ENCODE measurements around the gene CALML5.

CALML5 gene

DNA sequence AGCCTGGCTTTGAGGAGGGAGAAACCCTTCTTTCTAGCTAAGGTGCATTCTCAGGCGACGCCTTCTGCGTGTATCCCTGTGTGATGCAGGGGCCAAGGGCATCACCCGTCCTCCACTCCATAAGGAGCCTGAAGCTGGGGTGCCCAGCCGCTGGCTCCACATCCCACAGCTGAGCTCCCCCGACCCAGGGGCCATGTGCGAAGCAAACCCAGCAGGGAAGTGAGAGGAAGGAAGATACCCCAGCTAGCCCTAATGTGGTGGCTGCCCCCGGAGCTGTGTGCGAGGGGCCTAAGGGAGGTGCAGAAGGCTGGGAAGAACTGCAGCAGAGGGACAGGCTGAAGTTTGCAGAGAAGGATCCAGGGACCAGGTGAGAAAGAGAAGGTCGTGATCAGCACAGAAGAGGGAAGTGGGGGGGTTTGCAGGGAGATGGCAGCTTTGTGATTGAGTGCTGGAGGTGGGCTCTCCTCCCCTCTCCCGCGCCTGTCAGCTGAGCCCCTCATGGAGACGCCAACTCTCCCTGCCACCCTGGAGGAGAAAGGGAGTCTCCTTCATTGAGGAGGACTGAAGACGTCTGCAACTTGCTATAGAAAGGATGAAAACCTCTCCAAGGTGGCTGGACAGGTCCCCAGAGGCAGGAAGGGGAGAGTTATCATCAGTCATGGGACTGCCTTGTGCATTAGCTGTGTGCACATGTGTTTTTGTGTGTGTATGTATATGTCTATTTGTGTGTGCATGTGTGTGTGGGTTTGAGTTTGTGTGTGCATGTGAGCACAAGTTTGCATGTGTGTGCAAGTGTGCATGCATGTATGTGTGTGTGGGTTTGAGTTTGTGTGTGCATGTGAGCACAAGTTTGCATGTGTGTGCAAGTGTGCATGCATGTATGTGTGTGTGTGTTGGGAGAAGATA, 3.5 kb upstream of the CALML5 start:
- DNase-seq (ENCODE audit: low read depth, low spot score), result no peak
- in situ Hi-C loops (cut with HindIII; ENCODE audit: low sequenced_read_pairs), result no loop called here
- no peak overlapping the region for H3K4me3 ChIP-seq (ENCODE audit: low read depth, low read length)
- TF ChIP-seq, protein P1, sequence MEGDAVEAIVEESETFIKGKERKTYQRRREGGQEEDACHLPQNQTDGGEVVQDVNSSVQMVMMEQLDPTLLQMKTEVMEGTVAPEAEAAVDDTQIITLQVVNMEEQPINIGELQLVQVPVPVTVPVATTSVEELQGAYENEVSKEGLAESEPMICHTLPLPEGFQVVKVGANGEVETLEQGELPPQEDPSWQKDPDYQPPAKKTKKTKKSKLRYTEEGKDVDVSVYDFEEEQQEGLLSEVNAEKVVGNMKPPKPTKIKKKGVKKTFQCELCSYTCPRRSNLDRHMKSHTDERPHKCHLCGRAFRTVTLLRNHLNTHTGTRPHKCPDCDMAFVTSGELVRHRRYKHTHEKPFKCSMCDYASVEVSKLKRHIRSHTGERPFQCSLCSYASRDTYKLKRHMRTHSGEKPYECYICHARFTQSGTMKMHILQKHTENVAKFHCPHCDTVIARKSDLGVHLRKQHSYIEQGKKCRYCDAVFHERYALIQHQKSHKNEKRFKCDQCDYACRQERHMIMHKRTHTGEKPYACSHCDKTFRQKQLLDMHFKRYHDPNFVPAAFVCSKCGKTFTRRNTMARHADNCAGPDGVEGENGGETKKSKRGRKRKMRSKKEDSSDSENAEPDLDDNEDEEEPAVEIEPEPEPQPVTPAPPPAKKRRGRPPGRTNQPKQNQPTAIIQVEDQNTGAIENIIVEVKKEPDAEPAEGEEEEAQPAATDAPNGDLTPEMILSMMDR (IDR thresholded peaks at IDR 0.05; ENCODE audit: low read depth, low read length), result no peak

DNA sequence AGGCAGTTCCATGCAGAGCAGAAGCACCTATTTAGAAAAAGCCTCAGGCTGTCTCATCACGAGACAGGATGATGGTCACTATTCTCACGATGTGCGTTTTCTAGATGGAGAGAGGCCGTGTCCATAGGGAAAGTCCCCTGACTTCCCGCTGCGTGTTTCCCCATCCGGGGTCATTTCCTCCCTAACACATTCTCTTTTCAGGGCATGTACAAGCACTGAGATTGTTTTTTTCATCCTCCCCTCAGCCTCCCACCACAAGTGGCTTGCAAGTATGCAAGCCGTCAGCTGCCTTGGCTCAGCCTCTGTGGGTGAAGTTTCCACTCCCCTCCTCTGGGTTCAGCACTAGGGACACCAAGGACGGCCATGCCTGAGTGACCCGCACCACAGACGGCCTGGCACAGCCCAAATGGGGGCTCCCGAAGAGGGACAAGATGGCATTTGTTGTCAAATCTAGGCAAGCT, 2.7 kb upstream of the CALML5 start:
- in situ Hi-C loops (cut with HindIII; ENCODE audit: low sequenced_read_pairs), result no loop called here

DNA sequence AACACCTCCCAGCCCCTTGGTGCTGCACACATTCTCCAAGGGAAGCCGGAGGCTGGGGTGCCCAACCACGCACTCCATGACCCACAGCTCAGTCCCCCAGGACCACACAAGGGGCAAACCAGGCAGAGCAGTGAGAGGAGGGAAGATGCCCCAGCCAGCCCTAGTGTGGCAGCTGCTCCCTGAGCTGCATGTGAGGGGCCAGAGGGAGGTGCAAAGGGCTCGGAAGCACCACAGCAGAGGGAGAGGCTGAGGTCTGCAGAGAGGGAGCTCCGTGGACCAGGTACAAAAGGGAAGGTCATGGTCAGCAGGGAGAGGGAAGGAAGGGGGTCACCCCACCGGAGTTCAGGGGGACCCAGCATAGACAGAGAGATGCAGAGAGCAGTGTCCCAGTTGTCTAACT, 1.5 kb upstream of the CALML5 start:
- TF ChIP-seq, protein P1 (IDR thresholded peaks at IDR 0.05; ENCODE audit: low read depth, low read length), result no peak
- H3K4me3 ChIP-seq (ENCODE audit: low read depth, low read length), result no peak overlapping the region
- in situ Hi-C loops (cut with HindIII; ENCODE audit: low sequenced_read_pairs), result no loop called here
- no peak for DNase-seq (ENCODE audit: low read depth, low spot score)

More for the DNA sequence above, 2.7 kb upstream of the CALML5 start:
- DNase-seq (ENCODE audit: low read depth, low spot score), result no peak
- no peak overlapping the region for H3K4me3 ChIP-seq (ENCODE audit: low read depth, low read length)
- TF ChIP-seq, protein P1 (IDR thresholded peaks at IDR 0.05; ENCODE audit: low read depth, low read length), result no peak

DNA sequence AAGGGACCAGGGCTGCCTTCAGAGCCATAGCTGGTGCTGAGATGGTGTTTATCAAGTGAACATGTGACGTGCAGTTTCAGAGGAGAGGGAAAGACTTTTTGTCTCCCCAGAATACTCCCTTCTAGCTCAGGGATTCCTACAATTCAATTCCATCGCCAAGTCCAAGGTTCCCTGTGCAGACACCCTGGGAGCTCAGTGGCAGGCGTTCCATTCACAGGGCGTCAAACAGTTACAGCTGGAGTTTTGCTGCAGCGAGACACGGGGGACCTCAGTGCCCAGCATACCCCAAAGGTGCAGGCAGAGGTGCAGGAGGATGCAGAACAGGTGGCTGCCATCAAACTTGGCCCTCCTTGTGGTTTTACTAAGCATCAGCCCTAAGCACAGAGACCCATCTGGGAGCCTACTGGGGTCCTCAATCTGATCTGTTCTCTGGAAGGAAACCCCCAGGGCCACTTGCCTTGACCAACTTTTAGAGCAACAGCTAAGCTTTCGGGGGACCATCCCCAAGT, 846 bp upstream of the CALML5 start:
- TF ChIP-seq, protein P1 (IDR thresholded peaks at IDR 0.05; ENCODE audit: low read depth, low read length), result no peak
- no peak overlapping the region for H3K4me3 ChIP-seq (ENCODE audit: low read depth, low read length)
- in situ Hi-C loops (cut with HindIII; ENCODE audit: low sequenced_read_pairs), result no loop called here
- DNase-seq (ENCODE audit: low read depth, low spot score), result no peak

DNA sequence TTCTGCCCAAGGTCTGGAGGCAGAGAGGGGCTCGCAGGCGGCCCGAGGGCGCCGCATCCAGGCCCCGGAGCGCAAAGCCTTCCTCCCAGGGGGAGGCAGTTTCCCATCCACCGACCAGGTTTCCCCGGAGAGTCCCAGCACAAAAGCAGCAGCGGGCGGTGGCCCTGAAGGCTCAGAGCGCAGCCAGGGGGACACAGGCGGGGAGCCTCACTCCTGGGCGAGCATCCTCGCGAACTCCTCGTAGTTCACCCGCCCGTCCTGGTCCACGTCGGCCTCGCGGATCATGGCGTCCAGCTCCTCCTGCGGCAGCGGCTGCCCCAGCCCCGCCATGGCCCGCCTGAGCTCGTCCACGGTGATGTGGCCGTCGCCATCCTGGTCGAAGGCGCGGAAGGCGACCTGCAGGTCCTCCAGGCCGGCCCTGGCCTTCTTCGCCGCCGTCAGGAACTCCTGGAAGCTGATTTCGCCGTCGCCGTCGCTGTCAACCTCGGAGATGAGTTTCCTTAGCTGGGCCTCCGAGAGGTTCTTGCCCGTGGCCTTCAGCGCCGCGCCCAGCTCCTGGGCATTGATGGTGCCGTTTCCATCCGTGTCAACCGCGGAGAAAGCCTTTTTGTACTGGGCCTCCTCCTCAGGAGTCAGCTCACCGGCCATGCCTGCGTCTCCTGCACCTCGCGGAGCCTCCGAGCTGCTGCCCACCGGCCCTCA, 428 bp downstream of the CALML5 start:
- TF ChIP-seq, protein P1 (IDR thresholded peaks at IDR 0.05; ENCODE audit: low read depth, low read length), result no peak
- no peak overlapping the region for H3K4me3 ChIP-seq (ENCODE audit: low read depth, low read length)
- no peak for DNase-seq (ENCODE audit: low read depth, low spot score)
- in situ Hi-C loops (cut with HindIII; ENCODE audit: low sequenced_read_pairs), result no loop called here

DNA sequence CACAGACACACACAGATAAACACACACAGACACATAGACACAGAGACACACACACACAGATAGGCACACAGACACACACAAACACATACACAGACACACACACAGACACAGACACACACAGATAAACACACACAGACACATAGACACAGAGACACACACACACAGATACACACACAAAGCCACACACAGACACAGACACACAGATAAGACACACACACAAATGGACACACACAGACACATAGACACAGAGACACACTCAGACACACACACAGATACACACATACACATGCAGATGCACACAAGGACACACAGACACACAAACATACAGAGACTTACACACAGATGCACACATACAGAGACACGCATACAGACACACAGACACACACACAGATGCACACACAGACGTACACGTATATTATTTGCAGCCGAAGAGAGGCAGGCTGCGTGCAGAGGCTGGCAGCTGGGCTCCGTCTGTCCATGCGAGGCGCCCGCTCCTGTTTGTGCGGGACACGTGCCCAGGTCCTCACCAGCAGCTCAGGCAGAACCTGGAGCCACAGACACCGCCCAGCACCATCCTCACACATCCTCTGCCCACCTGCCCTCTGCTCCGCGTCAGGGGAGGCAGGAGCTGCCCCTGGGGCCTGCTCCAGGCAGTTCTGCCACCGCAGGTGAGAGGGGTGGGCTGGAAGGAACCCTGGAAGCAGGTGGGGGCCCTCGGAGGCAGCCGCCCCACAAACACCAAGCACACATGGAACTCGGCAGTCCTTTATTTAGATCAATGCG, 1.2 kb downstream of the CALML5 start:
- in situ Hi-C loops (cut with HindIII; ENCODE audit: low sequenced_read_pairs), result no loop called here
- H3K4me3 ChIP-seq (ENCODE audit: low read depth, low read length), result no peak overlapping the region
- TF ChIP-seq, protein P1 (IDR thresholded peaks at IDR 0.05; ENCODE audit: low read depth, low read length), result no peak
- DNase-seq (ENCODE audit: low read depth, low spot score), result no peak
